Measurements from ENCODE around the gene ZDHHC18.

DNA sequence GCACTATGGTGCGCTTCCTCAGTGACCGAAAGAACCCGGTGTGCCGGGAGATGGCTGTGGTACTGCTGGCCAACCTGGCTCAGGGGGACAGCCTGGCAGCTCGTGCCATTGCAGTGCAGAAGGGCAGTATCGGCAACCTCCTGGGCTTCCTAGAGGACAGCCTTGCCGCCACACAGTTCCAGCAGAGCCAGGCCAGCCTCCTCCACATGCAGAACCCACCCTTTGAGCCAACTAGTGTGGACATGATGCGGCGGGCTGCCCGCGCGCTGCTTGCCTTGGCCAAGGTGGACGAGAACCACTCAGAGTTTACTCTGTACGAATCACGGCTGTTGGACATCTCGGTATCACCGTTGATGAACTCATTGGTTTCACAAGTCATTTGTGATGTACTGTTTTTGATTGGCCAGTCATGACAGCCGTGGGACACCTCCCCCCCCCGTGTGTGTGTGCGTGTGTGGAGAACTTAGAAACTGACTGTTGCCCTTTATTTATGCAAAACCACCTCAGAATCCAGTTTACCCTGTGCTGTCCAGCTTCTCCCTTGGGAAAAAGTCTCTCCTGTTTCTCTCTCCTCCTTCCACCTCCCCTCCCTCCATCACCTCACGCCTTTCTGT, 46.0 kb upstream of the ZDHHC18 start:
- TF ChIP-seq CTCF (IDR thresholded peaks at IDR 0.05): no peak
- no peak for TF ChIP-seq POLR2A (IDR thresholded peaks at IDR 0.05)

Measured in lower leg skin (tissue), 3 donors.